ENCODE measurements around the gene PRC1.

GRCh38 chr15:90952901-90953677 lies 41.2 kb downstream of the PRC1 start:
- TF ChIP-seq EZH2phosphoT487 (IDR thresholded peaks at IDR 0.05; ENCODE audit: borderline replicate concordance, low read length) (no peak), CTCF (IDR thresholded peaks at IDR 0.05; ENCODE audit: low read depth, low read length, poor library complexity, severe bottlenecking) (no peak)
